Femur (tissue), 1 donor: Measurements from ENCODE around the gene GIT1.
A peak's percentile ranks its signal among the peaks of the same experiment; 100 is the strongest.

ENCODE experiments used
- DNase-seq: peaks from one replicate; pipeline ENCODE4 v3.0.0-alpha.2; 2017

GIT1 gene

DNA sequence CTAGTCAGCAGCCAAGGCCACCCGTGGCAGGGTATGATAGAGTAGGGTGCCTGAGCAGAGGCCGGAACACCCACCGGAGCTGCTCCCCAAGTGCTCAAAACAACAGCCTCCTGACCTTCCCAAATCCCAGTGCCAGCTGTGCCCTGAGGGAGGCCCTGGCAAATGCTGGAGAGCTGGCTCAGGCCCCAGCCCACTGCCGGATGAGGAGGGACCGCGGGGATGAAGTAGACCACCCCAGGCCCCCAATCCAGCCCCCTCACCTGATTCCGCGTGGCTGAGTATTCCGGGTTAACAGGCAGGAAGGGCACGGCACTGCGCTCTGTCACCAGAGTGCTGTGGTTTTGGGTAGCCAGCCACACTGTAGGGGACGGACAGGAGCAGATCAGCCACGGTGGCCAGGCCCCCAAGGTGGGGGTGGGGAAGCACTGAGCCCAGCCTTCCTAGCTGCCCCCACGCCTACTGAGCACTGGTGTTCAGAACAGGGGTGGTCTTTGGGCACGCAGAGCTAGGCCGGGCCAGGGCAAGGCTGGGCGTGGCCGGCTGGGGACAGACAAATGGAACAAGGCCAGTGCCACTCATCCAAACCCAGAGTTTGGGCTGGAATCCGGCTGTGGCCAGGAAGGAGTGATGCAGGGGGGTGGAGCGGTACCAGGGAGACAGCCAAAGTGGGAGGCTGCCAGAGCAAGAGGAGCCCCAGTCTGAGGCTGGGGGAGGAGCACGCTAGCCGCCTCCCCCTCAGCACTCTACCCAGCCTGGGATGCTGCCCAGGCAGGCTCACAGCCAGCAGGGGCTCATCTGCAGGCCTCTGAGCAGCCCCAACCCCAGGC is 11.8 kb downstream of the GIT1 start:
- peak; percentile 88 for DNase-seq

GRCh38 chr17:29577001-29577370 is 12.5 kb downstream of the GIT1 start:
- no peak for DNase-seq

GRCh38 chr17:29576214-29577000 is 13.0 kb downstream of the GIT1 start:
- DNase-seq = no peak

DNA sequence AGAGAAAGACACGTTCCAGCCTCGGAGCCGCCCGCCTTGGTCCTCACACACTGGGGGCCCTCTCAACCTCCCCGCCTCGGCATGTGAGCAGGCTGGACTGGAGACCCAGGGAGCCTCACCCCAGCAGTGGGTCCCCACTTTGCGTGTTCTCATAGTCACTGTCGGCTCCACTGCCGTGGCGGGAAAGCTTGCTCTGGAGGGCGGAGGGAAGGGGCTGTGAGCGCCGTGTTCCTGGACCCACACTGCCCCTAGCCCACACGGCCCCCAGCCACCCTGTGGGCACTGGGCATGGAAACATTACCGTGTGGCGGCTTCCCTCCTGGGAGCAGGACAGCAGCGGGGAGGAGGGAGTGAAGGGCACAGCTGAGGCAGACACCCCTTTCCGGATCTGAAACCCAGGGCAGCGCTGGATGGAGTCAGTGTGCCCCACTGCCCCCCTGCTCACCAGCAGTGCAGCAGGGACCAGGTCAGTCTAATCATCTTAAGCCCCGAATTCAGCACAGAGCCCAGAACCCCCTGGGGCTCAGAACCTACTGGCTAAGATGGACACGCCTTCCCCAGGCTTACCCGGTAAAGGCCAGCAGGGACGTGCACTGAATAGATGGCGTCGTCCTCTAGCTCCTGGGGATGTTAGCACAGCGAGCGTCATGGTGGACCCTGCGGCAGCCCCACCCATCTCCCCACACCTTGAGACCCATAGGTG is 13.8 kb downstream of the GIT1 start:
- DNase-seq = no peak

DNA sequence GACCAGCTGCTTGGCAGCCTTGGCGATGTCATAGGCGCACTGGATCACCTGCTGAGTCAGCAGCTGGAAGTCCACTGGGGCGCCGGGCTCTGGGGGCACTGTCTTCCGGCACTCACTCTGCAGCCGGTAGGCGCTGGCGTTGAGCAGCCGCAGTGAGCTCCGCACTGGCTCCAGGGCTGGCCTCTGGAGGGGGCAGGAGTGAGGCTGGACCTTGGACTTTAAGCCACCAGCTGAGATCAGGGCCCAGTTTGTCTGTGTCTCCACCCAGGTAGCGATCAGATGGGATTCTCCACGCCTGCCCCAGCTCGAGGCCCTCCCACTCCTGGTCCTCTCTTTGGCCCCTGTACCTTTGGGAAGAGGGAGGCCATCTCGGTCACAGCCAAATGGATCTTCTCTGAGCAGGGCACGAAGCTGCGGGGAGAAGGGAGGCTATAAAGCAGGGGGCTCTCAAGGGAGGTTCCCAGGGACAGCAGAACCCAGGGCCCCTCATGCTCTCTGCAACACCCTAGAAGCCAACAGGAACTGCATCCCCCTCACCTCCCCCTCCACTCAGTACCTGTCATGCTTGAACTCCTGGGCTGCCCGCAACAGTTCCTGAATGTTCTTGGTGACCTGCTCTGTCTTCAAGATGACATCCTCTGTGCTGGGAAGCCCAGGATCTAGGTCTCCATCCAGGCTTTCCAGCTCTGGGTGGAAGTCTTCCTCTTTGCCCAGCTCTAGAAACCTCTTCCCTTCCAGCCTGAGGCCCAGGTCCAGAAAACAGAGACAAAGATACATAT is 14.5 kb downstream of the GIT1 start:
- no peak for DNase-seq

DNA sequence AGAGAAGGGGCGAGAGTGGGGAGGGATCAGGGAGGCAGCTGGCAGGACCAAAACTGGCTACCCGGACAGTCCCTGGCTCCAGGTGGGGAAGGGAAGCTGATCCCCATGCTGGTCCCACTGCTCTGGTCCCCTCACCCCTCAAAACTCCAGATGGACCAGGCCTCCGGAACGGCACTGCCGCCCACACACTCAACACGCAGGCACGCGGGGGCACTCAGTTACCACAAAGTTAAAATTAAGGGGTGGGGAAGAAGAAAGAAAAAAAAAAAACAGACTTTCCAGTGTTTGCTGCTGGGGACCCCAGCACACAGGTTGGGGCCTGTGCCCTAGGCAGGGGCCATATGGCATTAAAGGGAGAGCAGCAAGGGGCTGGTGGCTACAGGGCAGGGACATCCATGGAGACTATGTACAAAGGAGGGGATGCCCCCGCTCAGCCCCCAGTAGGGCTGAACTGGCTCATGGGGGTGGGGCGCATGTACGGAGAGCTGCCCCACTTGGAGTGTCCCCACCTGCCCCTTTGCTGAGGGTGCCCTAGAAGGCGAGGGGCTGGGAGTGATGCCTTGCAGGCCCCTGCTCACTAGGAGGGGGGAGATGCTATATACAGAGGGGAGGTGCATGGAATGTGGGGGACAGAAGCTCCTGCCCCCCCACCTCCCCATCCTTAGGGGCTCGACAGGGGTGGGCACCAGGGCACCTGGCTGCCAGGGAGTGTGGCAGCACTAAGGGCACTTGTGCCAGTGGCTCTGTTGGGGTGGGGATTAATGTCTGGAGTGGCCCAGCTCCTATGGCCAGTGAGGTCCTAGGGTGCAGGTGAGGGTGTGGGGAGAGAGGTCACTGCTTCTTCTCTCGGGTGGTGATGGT is 15.3 kb downstream of the GIT1 start:
- no peak for DNase-seq

GRCh38 chr17:29573558-29573869 is 15.9 kb downstream of the GIT1 start:
- DNase-seq = peak; percentile 24

DNA sequence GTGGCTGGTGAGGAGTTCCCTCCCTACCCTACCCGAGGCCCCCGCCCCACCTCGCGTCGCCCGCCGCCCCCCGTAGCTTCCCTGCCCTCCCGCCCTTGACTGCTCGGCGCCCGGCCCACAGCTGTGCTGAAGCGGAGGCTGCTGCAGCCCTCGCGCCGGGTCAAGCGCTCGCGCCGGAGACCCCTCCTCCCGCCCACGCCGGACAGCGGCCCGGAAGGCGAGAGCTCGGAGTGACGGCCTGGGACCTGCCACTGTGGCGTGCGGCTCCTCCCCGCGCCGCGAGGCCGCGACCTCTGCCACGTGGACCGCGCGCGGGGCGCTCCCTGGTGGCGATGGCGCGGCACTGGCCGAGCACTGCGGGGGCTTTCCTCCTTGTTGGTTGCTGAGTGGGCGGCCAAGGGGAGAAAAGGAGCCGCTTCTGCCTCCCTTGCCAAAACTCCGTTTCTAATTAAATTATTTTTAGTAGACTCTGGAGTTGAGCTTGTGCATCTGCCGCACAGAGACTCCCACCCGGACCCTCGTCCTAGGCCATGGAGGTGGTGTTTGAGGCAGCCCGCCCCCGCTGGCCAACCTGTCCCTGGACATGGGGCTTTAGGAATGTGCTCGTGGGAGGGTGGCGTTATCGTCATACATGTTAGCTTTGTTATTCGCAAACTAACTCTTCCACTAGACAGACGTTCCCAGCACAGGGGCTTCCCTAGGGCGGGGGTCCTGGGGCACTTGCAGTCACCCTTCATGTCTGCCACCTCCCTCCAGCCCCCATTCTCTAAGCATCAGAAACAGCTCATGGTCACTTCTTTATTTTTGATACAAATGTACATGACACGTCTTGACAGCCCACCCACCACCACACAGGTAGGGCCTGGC is 16.5 kb downstream of the GIT1 start:
- peak; percentile 83 for DNase-seq

GRCh38 chr17:29571883-29572681 is 17.4 kb downstream of the GIT1 start:
- DNase-seq = no peak

- DNase-seq = no peak
These were observed 18.0 kb downstream of the GIT1 start for GRCh38 chr17:29571486-29571882.

GRCh38 chr17:29570521-29570920 is 18.9 kb downstream of the GIT1 start:
- no peak for DNase-seq

DNA sequence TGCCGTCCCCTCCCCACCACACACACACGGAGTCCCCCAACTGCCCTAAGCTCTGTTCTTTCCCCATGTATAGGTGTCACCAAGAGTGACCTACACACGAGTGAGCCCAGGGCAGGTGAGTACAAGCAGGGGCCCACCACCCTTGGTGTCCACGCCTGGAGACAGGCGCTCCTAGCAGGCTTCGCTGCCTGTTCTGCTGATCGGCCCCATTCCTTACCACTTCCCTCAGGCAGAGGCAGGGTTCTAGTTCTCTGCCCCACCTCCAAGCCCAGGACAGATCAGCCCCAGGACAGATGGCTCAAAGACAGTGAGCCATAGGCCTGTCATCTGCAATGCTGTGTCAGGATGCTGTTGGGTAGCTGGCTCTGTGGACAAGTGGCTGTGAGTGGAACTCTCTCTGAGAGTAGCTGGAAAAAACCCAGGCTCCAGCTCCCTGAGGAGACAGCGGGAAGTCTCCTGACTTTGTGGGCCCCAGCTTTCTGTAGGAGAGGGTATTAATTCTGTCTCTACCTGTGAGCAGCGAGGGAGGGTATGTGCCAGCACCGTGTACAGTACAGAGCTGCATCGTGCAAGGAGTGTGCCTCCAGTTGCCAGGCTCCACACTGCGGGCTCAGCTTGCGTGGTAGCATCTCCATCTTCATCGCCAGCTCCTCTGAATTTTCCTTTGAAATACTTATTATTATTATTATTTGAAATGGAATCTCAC is 20.1 kb downstream of the GIT1 start:
- peak; percentile 32 for DNase-seq

- DNase-seq = peak; percentile 93
These were observed 20.9 kb downstream of the GIT1 start, which contains the start of gene TP53I13 for GRCh38 chr17:29568331-29569244. Gene TP53I13 (plus strand): TSS chr17:29568701. CDS start chr17:29568759, 58 bp downstream.

DNA sequence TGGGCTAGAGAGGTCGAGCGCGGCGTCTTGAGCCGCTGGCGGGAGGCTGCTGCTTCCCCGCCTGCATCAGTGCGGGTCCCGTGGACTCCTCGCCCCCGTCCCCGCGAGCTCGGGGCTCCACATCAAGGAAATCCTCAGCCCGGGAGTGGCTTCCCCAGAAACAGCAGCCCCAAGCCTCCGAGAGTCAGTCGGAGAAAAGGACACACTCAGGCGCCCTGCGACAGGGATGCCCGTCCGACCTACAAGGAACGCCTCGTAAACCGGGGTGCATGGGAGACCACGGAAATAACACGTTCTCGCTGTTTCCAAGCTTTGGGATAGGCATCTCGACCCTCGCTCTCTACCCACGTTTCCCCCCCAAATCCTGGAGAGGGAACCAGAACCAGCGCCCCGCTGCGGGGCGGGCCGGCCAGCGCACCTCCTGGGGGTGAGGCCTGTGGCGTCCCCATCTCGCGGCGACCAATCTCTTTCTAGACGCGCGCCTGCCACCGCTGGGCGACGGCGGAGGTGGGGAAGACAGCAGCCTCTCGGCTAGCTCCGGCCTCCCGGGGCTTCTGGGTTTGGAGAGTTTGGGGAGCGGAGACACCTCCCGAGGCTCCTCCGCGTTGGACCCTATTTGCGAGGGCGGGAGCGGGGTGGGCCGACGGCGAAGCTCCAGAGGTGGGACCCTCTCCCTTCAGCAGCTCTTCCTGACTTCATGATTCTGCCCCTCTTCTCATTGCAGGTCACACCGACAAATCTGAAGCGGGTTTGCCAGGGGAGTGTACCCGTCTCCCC is 21.7 kb downstream of the GIT1 start:
- peak; percentile 68 for DNase-seq

DNA sequence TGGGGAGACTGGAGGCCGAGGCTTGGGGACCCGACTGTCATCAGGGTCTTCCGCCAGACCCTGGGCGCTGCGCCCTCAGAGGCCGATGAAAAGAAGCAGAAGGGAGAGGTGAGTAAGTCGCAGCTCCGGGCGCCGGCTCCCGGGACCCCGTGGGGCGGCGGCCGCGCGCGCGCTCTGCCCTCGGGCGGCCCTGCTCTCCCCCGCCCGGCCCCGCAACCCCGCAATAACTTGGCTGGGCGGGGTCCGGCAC is 22.2 kb downstream of the GIT1 start:
- DNase-seq = no peak

DNA sequence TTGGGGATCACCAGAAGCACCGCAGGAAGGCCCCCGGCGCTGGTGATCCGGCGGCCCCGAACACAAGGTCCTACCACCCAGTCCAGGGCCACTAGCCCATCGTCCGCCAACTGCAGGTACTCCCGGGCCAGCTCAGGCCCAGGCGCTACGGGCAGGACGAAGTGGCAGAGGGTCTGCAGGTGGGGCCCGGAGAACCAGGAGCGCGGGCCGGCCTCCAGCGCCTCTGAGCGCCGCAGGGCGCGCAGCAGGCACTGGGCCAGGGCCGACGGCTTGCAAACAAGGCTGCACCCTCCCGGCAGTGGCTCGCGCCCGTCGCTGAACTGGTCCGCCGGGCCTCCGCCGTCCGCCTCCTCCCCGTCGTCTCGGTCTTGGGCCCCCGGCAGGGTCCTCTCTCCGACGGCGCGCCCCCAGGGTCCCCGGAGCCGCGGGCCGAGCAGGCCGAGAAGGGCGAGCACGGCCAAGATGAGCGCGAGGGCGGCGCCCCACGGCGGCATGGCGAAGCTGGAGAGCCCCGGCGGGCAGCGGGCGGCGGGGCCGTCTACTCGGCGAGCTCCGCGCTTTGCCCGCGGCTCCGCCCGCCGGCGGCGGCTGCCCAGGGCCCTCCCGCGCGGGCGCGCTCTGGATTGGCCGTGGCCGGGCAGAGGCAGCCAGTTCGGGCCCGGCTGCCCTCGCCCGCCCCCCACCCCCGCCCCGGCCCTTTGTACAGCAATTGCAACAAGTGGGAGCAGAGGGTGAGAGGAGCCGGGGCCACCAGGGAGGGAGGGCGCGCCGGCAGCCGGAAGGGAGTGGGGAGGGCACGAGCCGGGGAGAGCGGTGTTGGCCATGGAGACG is 22.8 kb downstream of the GIT1 start, which contains the start of gene ABHD15:
ABHD15 (minus strand) TSS at position 565 of the 831 bp plus-strand sequence; CDS start at position 494, 71 bp downstream.
- peak; percentile 75 for DNase-seq
